Measurements from ENCODE around the gene SH2D5.

The SH2D5 gene

GRCh38 chr1:20732071-20732587, 374 bp downstream of the SH2D5 start:
- peak overlapping the region; percentile 90 to 92 for H3K4me3 Mint-ChIP-seq
- peaks cover 18 to 44% of the 10 kb centered on the region in 2 donors for H3K4me1 Mint-ChIP-seq
- ATAC-seq (replicated peaks) (peak; percentile 65 to 78), DNase-seq (peak; percentile 50)
- H3K27me3 Mint-ChIP-seq = peaks cover 33 to 38% of the 10 kb centered on the region in 2 donors
- peak overlapping the region; percentile 86 for H3K27ac Mint-ChIP-seq
- H3K9me3 Mint-ChIP-seq = no peaks in the 10 kb centered on the region
- H3K36me3 Mint-ChIP-seq = peaks cover 4% of the 10 kb centered on the region in 2 donors

- H3K4me1 Mint-ChIP-seq = peaks cover 18 to 44% of the 10 kb centered on the region in 2 donors
- peak overlapping the region; percentile 83 for H3K27ac Mint-ChIP-seq
- peaks cover under 1 to 4% of the 10 kb centered on the region in 2 donors for H3K36me3 Mint-ChIP-seq
- H3K27me3 Mint-ChIP-seq = peaks cover 33 to 38% of the 10 kb centered on the region in 2 donors
- DNase-seq (no peak), ATAC-seq (replicated peaks) (peak; percentile 31 to 40)
- H3K9me3 Mint-ChIP-seq = no peaks in the 10 kb centered on the region
- H3K4me3 Mint-ChIP-seq = peak overlapping the region; percentile 87
Observed at GRCh38 chr1:20731057-20731991, 1.2 kb downstream of the SH2D5 start.

- Mint-ChIP-seq H3K4me3 (peak overlapping the region; percentile 87), H3K4me1 (peaks cover 18 to 44% of the 10 kb centered on the region in 2 donors), H3K36me3 (peaks cover 0 to 1% of the 10 kb centered on the region in 2 donors), H3K27ac (peak overlapping the region; percentile 42), H3K9me3 (no peaks in the 10 kb centered on the region), H3K27me3 (peaks cover 33 to 38% of the 10 kb centered on the region in 2 donors)
- no peak for DNase-seq
- no peak for ATAC-seq (replicated peaks)
Observed at GRCh38 chr1:20730690-20731056, 1.8 kb downstream of the SH2D5 start.

GRCh38 chr1:20729990-20730689, 2.4 kb downstream of the SH2D5 start:
- peaks cover 0 to 1% of the 10 kb centered on the region in 2 donors for H3K36me3 Mint-ChIP-seq
- no peak for DNase-seq
- peaks cover 18 to 44% of the 10 kb centered on the region in 2 donors for H3K4me1 Mint-ChIP-seq
- ATAC-seq (replicated peaks) = no peak
- peak overlapping the region; percentile 60 for H3K27ac Mint-ChIP-seq
- peaks cover 33 to 38% of the 10 kb centered on the region in 2 donors for H3K27me3 Mint-ChIP-seq
- no peaks in the 10 kb centered on the region for H3K9me3 Mint-ChIP-seq
- peak overlapping the region; percentile 33 to 87 for H3K4me3 Mint-ChIP-seq

GRCh38 chr1:20729155-20729931, 3.2 kb downstream of the SH2D5 start:
- ATAC-seq (replicated peaks) (no peak), DNase-seq (no peak)
- peaks cover 18 to 44% of the 10 kb centered on the region in 2 donors for H3K4me1 Mint-ChIP-seq
- H3K27me3 Mint-ChIP-seq = peaks cover 33 to 38% of the 10 kb centered on the region in 2 donors
- H3K9me3 Mint-ChIP-seq = no peaks in the 10 kb centered on the region
- no peak overlapping the region for H3K4me3 Mint-ChIP-seq
- H3K27ac Mint-ChIP-seq = no peak overlapping the region
- H3K36me3 Mint-ChIP-seq = peaks cover 0 to 1% of the 10 kb centered on the region in 2 donors

- no peak for DNase-seq
- Mint-ChIP-seq H3K9me3 (no peaks in the 10 kb centered on the region), H3K27ac (no peak overlapping the region), H3K4me1 (peaks cover 18 to 44% of the 10 kb centered on the region in 2 donors), H3K36me3 (peaks cover 0 to 1% of the 10 kb centered on the region in 2 donors), H3K4me3 (no peak overlapping the region), H3K27me3 (peaks cover 33 to 38% of the 10 kb centered on the region in 2 donors)
- ATAC-seq (replicated peaks) = no peak
Observed at GRCh38 chr1:20728371-20729154, 3.9 kb downstream of the SH2D5 start.

- no peak for DNase-seq
- Mint-ChIP-seq H3K27me3 (peaks cover 33 to 38% of the 10 kb centered on the region in 2 donors), H3K36me3 (peaks cover 0 to 1% of the 10 kb centered on the region in 2 donors), H3K27ac (peak overlapping the region; percentile 43), H3K9me3 (no peaks in the 10 kb centered on the region), H3K4me1 (peaks cover 16 to 36% of the 10 kb centered on the region in 2 donors), H3K4me3 (no peak overlapping the region)
- ATAC-seq (replicated peaks) = no peak
Observed at GRCh38 chr1:20727746-20728316, 4.7 kb downstream of the SH2D5 start.

GRCh38 chr1:20726932-20727745, 5.4 kb downstream of the SH2D5 start:
- Mint-ChIP-seq H3K4me1 (peaks cover 13 to 29% of the 10 kb centered on the region in 2 donors), H3K27ac (peak overlapping the region; percentile 43), H3K27me3 (peaks cover 33 to 42% of the 10 kb centered on the region in 2 donors), H3K4me3 (no peak overlapping the region), H3K36me3 (no peaks in the 10 kb centered on the region), H3K9me3 (no peaks in the 10 kb centered on the region)
- no peak for ATAC-seq (replicated peaks)
- no peak for DNase-seq

GRCh38 chr1:20726118-20726911, 6.2 kb downstream of the SH2D5 start:
- H3K36me3 Mint-ChIP-seq = no peaks in the 10 kb centered on the region
- ATAC-seq (replicated peaks) = no peak
- no peak overlapping the region for H3K4me3 Mint-ChIP-seq
- peaks cover 11 to 26% of the 10 kb centered on the region in 2 donors for H3K4me1 Mint-ChIP-seq
- H3K27me3 Mint-ChIP-seq = peaks cover 31 to 43% of the 10 kb centered on the region in 2 donors
- peak overlapping the region; percentile 71 for H3K27ac Mint-ChIP-seq
- no peaks in the 10 kb centered on the region for H3K9me3 Mint-ChIP-seq
- no peak for DNase-seq

GRCh38 chr1:20725189-20726117, 7.0 kb downstream of the SH2D5 start:
- no peak for ATAC-seq (replicated peaks)
- no peak for DNase-seq
- H3K27ac Mint-ChIP-seq = no peak overlapping the region
- H3K4me1 Mint-ChIP-seq = peaks cover 8 to 18% of the 10 kb centered on the region in 2 donors
- no peaks in the 10 kb centered on the region for H3K36me3 Mint-ChIP-seq
- H3K9me3 Mint-ChIP-seq = no peaks in the 10 kb centered on the region
- H3K4me3 Mint-ChIP-seq = no peak overlapping the region
- H3K27me3 Mint-ChIP-seq = peaks cover 24 to 43% of the 10 kb centered on the region in 2 donors
